Measurements from ENCODE around the gene ADCYAP1R1.

The ADCYAP1R1 gene

GRCh38 chr7:31068006-31068675 lies 16.0 kb downstream of the ADCYAP1R1 start:
- no peak for DNase-seq (ENCODE audit: low read depth in 2 of 2)

DNA sequence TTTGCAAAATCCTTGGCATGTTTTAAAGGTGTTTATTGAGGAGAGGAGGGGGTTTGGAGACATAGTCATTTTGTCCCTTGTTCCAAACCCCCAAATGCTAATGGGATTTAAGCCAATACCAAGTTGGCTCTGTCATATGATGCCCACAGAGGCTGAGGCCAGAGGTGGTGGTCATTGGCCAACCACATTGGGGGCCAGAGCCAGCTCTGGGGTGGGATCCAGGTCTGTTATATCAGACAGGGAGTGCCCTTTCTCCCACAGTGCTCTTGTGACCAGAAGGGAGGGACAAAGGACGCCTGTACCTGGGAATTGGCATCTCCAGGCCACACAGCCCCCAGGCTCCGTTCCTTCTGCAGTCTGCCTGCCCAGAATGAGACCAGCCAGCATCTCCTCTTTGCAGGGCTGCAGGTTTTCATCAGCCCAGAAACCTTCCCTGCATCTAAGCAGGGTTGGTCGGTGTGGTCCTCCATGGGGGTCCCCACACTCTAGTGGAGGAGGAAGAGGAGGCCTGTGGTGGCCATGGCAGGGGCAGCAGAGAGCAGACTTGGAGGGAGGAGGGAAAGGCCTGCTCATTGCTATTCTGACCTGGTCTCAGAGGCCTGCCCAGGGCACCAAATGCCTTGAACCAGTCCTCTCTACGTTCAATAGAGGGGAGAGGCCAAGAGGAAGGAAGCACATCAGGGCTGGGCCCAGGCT lies 17.9 kb downstream of the ADCYAP1R1 start:
- no peak for DNase-seq (ENCODE audit: low read depth in 2 of 2)

DNA sequence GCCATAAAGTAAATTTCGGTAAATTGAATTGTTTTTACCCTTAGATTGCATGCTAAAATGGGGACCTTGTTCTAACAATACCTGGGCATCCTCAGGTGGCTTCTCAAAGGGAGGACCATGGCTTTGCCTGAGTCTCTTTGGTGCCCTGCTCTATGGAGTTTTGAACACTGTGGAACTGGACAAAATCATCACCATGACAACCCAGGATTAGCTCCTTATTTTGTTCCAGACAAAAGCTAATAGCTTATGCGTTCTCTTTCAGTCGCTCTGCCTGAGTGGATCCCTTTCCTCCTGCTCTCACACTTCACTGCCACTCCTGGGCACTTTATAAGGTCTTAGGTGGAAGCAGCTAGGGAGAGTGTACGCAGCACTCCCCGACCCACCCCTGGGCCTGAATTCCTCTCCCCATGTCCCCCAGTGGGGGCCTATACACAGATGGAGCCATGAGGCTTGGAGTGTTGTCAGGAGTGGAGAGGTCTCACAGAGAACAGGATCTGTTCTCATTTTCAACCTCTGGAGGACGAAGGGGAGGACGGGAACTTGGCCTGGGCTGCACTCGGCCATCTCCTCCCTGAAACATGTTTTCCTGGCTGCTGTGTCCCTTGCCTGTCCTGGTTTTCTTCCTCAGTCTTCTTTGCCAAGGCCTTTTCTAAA lies 19.0 kb downstream of the ADCYAP1R1 start:
- no peak for DNase-seq (ENCODE audit: low read depth in 2 of 2)

- DNase-seq (ENCODE audit: low read depth in 2 of 2) = no peak
Observed at GRCh38 chr7:31071645-31072029, 19.5 kb downstream of the ADCYAP1R1 start.

DNA sequence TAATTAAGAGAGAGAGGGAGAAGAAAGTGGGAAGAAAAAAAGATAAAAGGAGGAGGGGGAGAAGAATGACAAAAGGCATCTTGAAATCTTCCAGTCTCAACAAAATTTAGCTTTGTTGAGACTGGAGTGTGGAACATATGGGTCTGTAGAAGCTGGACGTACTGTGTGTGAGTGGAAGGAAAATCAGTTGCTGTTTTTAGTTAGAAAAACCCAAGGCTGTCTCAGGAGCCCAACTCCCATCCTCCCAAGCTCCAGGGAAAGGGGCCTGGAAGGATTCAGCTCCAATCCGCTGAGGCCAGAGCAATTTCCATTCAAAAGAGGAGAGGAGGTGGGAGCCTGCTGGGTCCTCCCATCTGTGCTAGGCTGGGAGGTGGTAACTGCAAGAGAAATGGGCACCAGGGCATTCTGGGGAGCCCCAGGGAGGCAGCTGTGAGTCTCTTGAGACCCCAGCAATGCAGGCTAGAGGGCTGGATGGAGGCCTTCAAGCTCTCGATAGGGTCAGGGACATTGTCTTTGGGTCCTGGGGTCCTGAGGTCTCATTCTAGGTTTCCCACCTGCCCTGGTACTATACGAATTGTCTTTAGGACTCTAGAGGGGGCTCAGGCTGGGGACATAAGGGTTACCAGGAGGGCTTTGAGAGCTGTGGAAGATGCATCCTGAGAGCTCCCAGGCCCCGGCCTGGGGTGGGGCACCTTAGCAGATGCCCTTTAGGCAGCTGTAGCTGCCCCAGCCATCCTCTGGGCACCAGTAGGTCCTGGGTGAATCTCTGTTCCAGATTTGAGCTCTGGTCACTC lies 21.4 kb downstream of the ADCYAP1R1 start:
- no peak for DNase-seq (ENCODE audit: low read depth in 2 of 2)

GRCh38 chr7:31074120-31074383 lies 21.9 kb downstream of the ADCYAP1R1 start:
- DNase-seq (ENCODE audit: low read depth in 2 of 2) = no peak

- DNase-seq (ENCODE audit: low read depth in 2 of 2) = no peak
Observed at GRCh38 chr7:31074403-31075085, 22.4 kb downstream of the ADCYAP1R1 start.

DNA sequence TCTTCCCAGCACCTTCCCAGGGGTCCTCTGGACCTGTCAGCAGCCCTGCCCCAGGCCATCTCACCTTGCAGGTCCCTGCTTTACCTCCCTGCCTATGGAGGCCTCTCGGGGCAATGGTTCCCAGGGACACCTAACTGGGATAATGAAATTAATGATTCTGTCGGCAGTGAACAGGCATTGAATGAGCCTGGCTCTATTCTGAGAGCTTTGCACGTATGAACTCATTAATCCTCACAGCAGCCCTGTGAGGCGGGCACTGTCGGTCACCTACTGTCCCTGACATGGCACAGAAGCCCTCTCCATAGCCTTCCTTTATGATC lies 22.9 kb downstream of the ADCYAP1R1 start:
- DNase-seq (ENCODE audit: low read depth in 2 of 2) = no peak

DNA sequence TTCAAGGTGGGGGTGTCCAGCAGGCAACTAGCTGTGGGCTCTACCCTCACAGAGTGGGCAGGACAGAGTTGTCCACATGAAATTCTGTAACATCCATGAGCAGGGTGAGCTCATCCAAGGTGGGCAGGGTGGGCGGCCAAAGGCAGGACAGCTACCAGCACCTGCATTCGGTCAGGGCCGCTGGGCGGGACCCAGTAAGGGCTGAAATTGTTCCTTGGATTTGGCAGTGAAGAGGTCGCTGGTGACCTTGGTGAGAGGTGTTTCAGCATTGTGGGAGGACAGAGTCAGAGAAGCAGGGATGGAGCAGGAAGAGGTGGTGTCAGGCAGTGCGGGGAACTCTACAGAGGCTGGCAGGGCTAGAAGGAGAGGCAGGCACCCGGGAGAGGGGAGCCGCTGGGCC lies 23.9 kb downstream of the ADCYAP1R1 start:
- DNase-seq (ENCODE audit: low read depth in 2 of 2) = no peak

DNA sequence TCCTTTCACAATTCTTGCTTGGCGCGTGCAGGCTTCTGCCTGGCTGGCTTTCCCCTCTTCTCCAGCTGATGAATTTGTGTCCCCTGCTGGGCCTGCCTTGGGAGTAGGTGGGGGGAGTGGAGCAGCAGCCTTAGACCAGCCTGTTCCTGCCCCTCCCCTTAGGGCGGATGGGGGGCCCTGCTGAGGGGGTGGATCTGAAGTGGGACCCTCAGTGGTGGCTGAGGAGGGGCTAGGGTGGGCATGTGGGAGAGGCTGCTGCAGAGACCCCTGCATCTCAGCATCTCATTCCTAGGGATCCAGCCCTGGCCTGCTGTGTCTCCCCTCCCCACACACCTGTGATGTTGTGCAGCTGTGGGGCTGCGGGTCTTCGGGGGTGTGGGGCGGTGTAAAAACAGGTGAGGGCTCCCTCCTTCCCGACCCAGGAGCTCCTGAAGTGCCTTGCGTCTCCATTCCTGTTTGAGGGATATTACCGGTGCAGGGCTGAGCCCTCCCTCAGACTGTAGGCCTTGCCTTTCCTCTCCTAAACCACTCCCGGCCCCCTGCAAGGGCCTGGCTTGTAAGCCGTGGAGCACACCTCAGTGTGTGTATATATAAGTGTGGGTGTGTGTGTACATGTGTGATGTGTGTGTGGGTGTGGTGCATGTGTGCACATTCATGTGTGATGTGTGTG lies 24.7 kb downstream of the ADCYAP1R1 start:
- DNase-seq (ENCODE audit: low read depth in 2 of 2) = no peak

DNA sequence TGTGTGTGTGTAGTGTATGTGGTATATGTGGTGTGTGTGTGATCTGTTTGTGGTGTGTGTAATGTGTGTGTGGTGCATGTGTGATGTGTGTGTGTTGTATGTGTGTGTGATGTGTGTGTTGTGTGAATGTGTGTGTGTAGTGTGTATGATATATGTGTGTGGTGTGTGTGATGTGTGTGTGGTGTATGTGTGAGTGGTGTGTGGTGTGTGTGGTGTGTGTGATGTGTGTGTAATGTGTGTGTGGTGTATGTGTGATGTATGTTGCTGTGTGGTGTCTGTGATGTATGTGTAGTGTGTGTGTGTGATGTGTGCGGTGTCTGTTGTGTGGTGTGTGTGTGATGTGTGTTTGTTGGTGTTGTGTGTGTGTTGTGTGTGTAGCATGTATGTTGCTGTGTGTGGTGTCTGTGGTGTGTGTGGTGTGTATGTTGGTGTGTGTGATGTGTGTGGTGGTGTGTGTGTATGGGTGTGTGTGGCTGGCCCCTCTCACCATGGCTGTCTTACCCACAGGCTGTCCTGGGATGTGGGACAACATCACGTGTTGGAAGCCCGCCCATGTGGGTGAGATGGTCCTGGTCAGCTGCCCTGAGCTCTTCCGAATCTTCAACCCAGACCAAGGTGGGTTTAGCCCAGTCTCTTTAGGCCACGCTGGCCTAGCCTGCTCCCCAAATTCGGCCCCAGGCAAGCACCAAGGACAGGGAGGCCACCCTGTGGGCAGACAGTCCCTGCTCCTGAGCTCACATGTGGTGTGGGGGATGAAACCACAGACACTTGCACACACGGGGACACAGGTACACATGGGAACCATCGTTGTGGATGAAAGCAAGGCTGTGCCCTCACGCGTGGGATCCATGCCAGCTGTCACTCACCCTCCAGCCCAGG lies 25.6 kb downstream of the ADCYAP1R1 start:
- no peak for DNase-seq (ENCODE audit: low read depth in 2 of 2)

DNA sequence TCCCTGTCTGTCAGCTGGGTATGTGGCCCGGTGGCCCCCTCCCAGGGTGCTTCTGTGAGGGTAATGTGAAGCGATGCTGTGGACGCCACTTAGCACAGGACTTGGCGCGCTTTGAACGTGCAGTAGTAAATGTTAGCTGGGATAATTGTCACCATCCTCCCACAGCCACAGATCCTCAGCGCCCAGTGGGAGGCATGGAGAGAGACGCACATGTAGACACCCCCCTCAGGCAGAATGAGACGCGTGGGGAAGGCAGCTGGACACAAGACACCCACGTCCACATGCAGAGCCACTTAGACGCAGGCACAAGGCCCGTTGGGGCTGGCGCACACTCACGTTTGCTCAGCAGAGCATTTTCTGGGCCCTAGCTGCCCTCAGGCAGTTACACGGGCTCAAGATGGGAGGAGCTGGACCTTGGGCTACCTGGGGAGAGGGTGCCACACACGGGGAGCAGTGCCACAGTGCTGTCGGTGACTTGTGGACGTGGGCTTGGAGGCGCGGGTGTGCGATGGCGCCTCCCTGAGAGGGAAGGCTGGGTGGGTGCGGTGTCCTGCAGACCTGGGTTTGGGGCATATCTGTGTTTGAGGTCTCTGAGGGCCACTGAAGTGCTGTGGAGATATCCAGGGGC lies 26.4 kb downstream of the ADCYAP1R1 start:
- DNase-seq (ENCODE audit: low read depth in 2 of 2) = no peak

DNA sequence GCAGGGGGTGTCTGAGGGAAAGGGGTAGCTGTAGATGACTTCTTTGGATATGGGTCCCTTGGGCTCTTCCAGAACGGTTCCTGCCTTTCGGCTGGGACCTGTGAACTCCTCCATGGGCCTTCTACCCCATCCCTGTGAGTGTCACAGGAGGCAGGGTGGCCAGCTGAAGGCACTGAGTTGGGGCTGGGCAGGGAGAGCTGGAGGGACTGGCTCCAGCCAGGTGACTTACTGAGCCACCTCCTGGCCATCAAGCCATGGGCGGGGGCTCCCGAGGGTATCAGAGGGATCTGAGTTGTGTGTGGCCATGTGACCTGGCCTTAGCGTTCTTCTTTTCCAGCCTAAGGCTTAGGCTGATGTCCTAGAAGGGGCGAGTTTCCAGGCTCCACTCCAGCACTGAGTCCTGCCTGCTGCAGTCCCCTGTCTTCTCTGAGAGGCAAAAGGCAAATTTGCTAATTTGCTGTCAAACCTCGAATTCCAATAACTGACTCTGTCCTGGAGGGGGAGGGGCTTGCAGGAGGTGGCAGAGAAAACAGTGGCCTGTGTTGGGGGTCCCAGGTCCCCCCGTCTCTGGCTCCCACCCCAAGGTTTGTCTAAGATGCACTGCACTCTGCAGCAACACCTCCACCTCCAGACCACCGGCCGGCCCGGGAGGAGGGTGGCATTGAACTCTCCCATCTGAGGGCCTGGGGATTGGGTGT lies 27.2 kb downstream of the ADCYAP1R1 start:
- DNase-seq (ENCODE audit: low read depth in 2 of 2) = no peak

DNA sequence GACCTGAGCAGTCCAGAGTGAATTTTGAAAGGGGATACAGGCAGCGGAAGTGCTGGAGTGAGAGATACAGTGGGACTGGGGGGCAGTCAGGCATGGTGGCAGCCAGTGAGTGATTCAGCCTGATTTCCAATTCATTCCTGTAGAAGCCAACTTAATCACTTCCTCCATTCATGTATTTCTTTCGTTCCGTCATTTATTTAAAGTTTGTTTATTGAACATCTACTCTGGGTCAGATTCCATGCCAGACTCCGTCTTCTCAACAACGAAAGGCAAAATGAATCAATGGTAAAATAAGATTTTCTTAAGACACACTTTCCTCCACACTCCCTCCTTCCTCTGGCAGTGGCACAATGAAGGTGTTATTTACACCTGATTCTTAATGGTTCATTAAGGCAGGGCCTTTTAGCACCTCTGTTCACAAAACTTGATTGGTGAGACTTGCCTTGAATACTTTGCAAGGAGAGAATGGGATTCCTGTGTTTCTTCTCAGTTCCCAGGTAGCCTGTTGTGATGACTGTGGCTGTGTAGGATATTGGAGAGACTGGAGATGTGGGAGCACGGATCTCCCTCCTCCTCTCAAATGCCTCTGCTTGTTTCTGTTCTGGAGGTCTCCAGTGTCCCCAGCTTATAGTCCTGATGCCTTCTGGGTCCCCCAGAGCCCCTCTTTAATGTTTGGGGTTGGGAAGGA lies 27.9 kb downstream of the ADCYAP1R1 start:
- DNase-seq (ENCODE audit: low read depth in 2 of 2) = no peak

DNA sequence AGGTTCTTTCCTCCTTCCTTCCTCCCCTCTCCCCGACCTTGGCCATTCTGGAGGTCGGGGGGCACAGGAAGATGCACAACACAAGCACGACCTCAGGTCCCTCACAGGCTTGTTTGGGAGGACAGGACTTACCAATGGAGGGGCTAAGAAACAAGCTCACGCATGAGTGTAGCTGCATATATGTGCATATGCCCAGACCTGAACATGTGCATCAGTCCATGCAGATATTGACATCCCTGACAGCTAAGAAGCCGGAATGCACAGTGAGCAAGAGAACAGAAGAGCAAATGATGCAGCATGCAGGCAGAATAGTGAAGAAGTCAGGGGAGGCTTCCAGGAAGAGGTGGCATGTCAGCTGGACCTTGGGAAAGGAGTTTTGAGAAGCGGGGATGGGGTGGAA lies 28.7 kb downstream of the ADCYAP1R1 start:
- DNase-seq (ENCODE audit: low read depth in 2 of 2) = no peak

DNA sequence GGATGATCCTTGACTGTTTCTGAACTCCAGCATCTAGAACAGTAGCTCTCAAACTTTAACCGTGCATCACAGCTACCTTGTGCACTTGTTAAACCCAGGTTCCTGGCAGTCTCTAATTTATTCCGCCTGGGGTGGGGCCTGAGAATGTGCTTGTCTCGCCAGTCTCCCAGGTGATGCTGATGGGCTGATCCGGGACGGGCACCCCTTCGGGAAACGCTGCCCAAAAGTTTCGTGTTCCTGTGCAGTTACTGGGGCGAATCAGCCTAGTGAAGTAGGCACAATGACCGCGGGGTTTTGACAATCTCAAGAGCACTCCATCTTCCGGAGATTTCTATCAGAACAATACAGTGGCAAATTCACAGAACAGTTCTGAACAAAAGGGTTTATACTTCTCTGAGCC lies 29.9 kb downstream of the ADCYAP1R1 start:
- DNase-seq (ENCODE audit: low read depth in 2 of 2) = no peak

DNA sequence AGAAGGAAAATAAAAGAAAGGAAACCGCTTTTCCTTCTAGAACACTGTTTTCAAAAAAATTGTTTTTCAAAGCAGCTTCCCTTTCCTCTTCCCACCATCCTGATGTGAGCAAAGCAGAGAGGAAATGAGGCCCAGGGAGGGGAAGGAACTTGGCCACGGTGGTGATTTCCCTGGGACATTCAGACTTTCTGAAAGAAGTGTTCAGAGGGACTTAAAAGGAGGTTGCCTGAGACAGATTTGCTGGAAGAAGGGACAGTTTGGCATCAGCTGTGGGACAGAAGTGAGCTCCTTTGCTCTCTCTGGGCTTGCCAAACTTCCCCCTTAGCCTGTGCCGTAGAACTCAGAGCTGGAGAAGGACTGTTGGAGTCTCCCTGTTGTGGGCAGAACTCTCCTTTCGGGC lies 30.3 kb downstream of the ADCYAP1R1 start:
- DNase-seq (ENCODE audit: low read depth in 2 of 2) = no peak

DNA sequence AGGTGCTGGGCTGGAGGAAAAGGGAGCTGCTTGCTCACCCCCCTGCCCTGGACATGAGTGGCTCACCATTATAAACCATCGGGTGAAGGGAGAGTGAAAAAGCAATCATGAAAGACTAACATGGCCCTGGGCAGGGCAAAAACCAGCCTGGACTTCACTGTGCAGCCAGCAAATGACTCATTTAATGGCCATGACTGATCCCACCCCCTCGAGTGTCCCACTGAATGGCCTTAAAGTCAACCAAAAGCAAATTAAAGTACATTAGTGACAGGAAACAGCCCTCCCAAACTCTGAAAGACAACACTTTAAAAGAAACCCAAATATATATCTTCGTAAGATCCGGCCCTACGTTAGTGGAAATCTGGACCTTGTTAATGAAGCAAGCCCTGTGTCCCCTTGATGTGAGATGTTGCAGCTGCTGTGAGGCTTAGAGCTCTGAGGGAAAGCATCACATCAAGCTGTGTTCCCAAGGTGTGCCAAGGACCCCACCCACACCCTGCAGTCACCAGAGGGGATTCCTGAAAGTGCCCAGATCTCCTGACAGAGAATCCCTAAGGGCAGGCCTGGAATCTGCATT lies 31.2 kb downstream of the ADCYAP1R1 start:
- DNase-seq (ENCODE audit: low read depth in 2 of 2) = no peak

DNA sequence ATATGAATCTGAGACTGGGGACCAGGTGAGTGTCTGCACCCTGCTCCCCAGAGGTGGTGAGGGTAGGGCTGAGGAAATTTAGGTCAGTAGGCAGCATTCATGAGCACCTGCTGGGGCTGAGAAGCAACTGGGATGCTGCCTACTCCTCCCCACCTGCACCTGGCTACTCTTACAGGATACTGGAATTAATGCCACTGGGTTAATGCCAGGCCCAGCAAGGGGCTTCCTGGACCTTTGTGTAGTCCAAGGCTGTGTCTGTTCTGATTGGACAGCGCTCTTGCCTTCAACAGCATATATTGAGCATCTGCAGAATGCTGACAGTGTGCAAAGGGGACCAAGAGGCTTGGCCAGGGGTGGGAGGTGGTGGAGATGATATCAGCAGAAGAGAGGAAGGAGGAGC lies 32.1 kb downstream of the ADCYAP1R1 start:
- no peak for DNase-seq (ENCODE audit: low read depth in 2 of 2)

Data from stimulated activated CD8-positive, alpha-beta memory T cell treated with anti-CD3 and anti-CD28 coated beads, Interleukin-15, amount 100 ng/mL, for 4 hours (primary cell).